ENCODE measurements around the gene PPP1R3E. TPM values are rescaled to one million over a fixed set of nuclear protein-coding genes. Genes with fewer than 3 reads are reported as not detected.

PPP1R3E gene
- polyA plus RNA-seq, 1 experiment: 2.4 TPM

DNA sequence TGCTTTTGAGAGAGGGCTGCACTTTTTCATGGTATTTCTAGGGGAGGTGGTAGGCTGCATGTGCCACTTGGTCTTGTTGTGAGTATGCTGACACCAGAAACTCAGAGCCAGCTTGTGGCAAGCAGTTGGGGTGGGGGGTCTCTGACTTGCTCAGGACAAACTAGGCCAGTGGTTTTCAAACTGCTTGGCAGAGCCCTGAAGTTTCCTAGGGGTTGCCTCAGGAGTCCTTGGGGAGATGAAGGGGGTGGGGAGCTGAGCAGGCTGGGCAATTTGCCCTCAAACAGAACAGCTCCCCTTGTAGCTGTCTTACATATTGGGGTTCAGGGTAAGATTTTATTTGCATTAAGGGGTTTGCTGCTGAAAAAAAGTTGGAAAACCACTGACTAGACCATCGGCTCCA, 7.9 kb upstream of the PPP1R3E start:
- CTCF ChIA-PET: interaction anchor here (1.0 to 3.2 kb wide), 2 partner anchors 8 to 9 kb away, joined by 4 to 20 read pairs; partner anchors contain the start of gene PPP1R3E
- Histone ChIP-seq H3K4me3 (ENCODE audit: low read depth, low read length) (no peak overlapping the region), H3K27me3 (ENCODE audit: control insufficient read depth, insufficient read depth, low read length) (no peaks in the 10 kb centered on the region), H3K27ac (ENCODE audit: low read depth, low read length) (no peak overlapping the region), H3K9me3 (ENCODE audit: control insufficient read depth, insufficient read depth, low read length) (no peaks in the 10 kb centered on the region; the same call in 1 of the 2 replicates)
- POLR2A ChIA-PET: interaction anchor here (2.1 kb wide), 1 partner anchor 11 kb away, joined by 8 read pairs; the partner anchor contains the start of gene PABPN1
- no peak for DNase-seq (ENCODE audit: low read depth, low spot score)
- TF ChIP-seq, protein P1, sequence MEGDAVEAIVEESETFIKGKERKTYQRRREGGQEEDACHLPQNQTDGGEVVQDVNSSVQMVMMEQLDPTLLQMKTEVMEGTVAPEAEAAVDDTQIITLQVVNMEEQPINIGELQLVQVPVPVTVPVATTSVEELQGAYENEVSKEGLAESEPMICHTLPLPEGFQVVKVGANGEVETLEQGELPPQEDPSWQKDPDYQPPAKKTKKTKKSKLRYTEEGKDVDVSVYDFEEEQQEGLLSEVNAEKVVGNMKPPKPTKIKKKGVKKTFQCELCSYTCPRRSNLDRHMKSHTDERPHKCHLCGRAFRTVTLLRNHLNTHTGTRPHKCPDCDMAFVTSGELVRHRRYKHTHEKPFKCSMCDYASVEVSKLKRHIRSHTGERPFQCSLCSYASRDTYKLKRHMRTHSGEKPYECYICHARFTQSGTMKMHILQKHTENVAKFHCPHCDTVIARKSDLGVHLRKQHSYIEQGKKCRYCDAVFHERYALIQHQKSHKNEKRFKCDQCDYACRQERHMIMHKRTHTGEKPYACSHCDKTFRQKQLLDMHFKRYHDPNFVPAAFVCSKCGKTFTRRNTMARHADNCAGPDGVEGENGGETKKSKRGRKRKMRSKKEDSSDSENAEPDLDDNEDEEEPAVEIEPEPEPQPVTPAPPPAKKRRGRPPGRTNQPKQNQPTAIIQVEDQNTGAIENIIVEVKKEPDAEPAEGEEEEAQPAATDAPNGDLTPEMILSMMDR (IDR thresholded peaks at IDR 0.05; ENCODE audit: low read depth, low read length): no peak

DNA sequence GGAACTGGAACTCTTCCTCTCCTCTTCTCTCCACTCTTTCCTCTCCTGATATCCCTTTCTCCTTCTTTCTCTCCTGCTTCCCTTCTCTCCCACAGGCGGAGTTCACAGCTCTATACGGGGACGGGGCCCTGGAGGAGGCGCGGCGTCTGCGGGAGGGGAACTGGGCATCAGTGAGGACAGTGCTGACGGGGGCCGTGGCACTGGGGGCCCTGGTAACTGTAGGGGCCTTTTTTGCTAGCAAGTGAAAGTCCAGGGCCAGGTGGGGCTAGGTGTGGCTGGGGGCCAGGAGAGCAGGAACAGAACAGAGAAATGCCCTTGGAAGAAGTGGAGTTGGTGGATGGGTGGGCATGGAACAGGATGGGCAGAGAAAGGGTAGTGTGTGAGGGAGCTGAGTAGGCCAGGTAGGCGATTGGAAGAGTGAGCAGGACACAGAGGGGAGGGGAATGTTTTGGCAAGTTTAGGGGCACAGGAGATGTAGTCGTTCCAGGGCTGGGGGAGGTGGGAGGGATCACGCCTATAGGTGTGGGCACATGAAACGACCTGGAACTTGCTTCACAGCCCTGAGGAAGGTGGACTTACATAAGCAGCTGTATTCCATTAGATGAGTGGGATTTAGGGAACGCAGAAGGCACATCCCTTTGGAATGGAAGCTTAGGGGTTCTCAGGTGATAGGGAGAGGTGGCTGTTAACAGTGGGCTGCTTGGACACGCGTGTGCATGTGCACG, 6.2 kb upstream of the PPP1R3E start:
- DNase-seq (ENCODE audit: low read depth, low spot score): no peak
- TF ChIP-seq, protein P1 (IDR thresholded peaks at IDR 0.05; ENCODE audit: low read depth, low read length): no peak
- peak overlapping the region; percentile 92 for H3K4me3 ChIP-seq (ENCODE audit: low read depth, low read length)
- H3K9me3 ChIP-seq (ENCODE audit: control insufficient read depth, insufficient read depth, low read length): no peaks in the 10 kb centered on the region; the same call in 1 of the 2 replicates
- POLR2A ChIA-PET: interaction anchor here (5.9 kb wide), 1 partner anchor 13 kb away, joined by 54 read pairs; the partner anchor contains the start of gene PABPN1
- CTCF ChIA-PET: interaction anchor here (0.5 to 0.7 kb wide), 2 partner anchors 21 to 1083 kb away, joined by 4 to 7 read pairs; no protein-coding TSS in a partner anchor
- H3K27me3 ChIP-seq (ENCODE audit: control insufficient read depth, insufficient read depth, low read length): no peaks in the 10 kb centered on the region
- H3K27ac ChIP-seq (ENCODE audit: low read depth, low read length): no peak overlapping the region

DNA sequence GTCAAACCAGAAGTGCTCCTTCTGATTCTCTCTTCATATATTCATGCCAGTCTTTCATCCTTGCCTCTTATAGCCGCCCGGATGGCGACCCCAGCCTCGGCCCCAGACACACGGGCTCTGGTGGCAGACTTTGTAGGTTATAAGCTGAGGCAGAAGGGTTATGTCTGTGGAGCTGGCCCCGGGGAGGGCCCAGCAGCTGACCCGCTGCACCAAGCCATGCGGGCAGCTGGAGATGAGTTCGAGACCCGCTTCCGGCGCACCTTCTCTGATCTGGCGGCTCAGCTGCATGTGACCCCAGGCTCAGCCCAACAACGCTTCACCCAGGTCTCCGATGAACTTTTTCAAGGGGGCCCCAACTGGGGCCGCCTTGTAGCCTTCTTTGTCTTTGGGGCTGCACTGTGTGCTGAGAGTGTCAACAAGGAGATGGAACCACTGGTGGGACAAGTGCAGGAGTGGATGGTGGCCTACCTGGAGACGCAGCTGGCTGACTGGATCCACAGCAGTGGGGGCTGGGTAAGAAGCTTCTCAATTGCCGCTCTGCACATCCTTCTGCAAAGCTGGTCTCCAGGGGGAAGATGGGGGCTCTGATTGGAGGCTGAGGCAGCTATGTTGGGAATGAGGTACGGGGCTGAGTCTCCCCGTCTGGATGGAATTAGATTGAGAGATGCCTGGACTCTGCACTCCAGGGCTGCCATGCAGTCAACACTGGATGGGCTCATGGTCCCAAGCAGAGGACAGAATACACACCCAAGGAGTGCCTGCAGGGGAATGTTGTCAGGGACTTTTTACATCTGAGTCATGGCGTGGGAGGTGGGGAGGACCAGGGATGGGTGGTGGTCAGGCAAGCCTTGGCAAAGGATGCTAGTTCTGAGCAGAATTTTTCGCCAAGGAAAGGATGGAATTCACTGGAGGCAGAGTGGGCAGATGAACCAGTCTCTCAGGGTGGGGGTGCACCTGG, 5.3 kb upstream of the PPP1R3E start:
- H3K9me3 ChIP-seq (ENCODE audit: control insufficient read depth, insufficient read depth, low read length): no peaks in the 10 kb centered on the region; the same call in 1 of the 2 replicates
- H3K27me3 ChIP-seq (ENCODE audit: control insufficient read depth, insufficient read depth, low read length): no peaks in the 10 kb centered on the region
- TF ChIP-seq, protein P1 (IDR thresholded peaks at IDR 0.05; ENCODE audit: low read depth, low read length): no peak
- ChIA-PET CTCF (interaction anchor here (0.5 to 1.0 kb wide), 4 partner anchors 13 to 1124 kb away, joined by 3 to 7 read pairs (median 4); no protein-coding TSS in a partner anchor), POLR2A (interaction anchor here (5.9 kb wide), 1 partner anchor 14 kb away, joined by 54 read pairs; the partner anchor contains the start of gene PABPN1)
- peak overlapping the region; percentile 92 for H3K4me3 ChIP-seq (ENCODE audit: low read depth, low read length)
- peak overlapping the region; percentile 21 for H3K27ac ChIP-seq (ENCODE audit: low read depth, low read length)
- no peak for DNase-seq (ENCODE audit: low read depth, low spot score)

DNA sequence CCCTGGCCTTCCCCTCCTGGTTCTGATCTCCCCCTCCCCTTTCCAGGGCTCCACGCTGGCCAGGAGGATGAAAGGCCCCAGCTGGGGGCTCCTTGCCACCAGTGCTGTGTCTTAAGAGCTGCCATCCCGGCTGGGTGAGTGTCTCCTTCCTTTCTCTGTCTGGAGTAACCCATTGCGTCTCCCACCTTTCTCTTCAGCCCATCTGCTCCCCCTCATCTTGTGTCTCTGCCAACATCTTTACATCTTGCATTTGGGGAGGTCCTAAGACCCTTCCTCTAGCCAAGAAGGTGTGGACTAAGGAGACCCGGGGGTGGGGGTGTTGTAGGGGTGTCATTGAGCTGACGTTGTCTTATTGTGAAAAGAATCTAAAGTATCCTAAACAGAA, 4.5 kb upstream of the PPP1R3E start:
- ChIA-PET CTCF (interaction anchor here (0.6 to 1.0 kb wide), 4 partner anchors 12 to 1125 kb away, joined by 3 read pairs; no protein-coding TSS in a partner anchor), POLR2A (interaction anchor here (0.5 to 5.9 kb wide), 8 partner anchors 10 to 358 kb away, joined by 3 to 54 read pairs (median 3); partner anchors contain the start of genes HOMEZ and PABPN1)
- Histone ChIP-seq H3K27me3 (ENCODE audit: control insufficient read depth, insufficient read depth, low read length) (no peaks in the 10 kb centered on the region), H3K4me3 (ENCODE audit: low read depth, low read length) (peak overlapping the region; percentile 92), H3K27ac (ENCODE audit: low read depth, low read length) (peak overlapping the region; percentile 47), H3K9me3 (ENCODE audit: control insufficient read depth, insufficient read depth, low read length) (no peaks in the 10 kb centered on the region; the same call in 1 of the 2 replicates)
- no peak for DNase-seq (ENCODE audit: low read depth, low spot score)
- TF ChIP-seq, protein P1 (IDR thresholded peaks at IDR 0.05; ENCODE audit: low read depth, low read length): no peak

All from AG04450 (cell line).